HCT116 (cell line): ENCODE data around the gene ACVRL1. TPM values are rescaled to one million over a fixed set of nuclear protein-coding genes. Genes with fewer than 3 reads are reported as not detected.
A peak's percentile ranks its signal among the peaks of the same experiment; 100 is the strongest.

Experiments
- ATAC-seq: fragments of 200-7000 bp; cut with Tn5 transposase; 2 replicates; pipeline ENCODE4 v1.9.1; 2020; ENCODE audit warnings: mild to moderate bottlenecking, moderate library complexity
- BruUV-seq: library from RNA; stranded (reverse); fragments of 400-500 nt; replicated peaks from 2 replicates; lab custom pipeline; 2021; lab: Mats Ljungman, UMichigan
- CTCF ChIA-PET: fragments of 300-600 bp; sonication (Branson Sonifier 250); formaldehyde crosslinking; loops from one replicate; lab custom pipeline; 2021; ENCODE audit warnings: antibody characterized with exemption; lab: Charles Lee
- POLR2A ChIA-PET: fragments of 300-600, 350-600 bp; sonication (Branson Sonifier 250); formaldehyde crosslinking; loops from one replicate; lab custom pipeline; 2021; ENCODE audit warnings: antibody characterized with exemption; lab: Charles Lee
- RAD21 ChIA-PET, 2 experiments: fragments of 300-600 bp; sonication (Branson Sonifier 250); formaldehyde crosslinking; loops; one replicate each; lab custom pipeline; 2023; ENCODE audit warnings: low total read pairs in 2 of 2; ENCODE audit not compliant: uncharacterized antibody in 2 of 2, unreplicated experiment in 2 of 2, low non-redundant PET in 1 of 2; lab: Charles Lee
- DNase-seq: peaks from one replicate; pipeline ENCODE4 v3.0.0-alpha.2; 2010; ENCODE audit warnings: low read depth, low spot score
- H2AFZ ChIP-seq: fragments of 200-600 bp; shearing (Covaris generic), sonication (generic); 2 replicates; pipeline ENCODE4 v1.6.1; 2017; ENCODE audit warnings: low read depth, mixed run types, mixed read lengths, antibody characterized with exemption, low read length; ENCODE audit not compliant: poor library complexity, severe bottlenecking
- H3K27ac ChIP-seq: 2 replicates; pipeline ENCODE4 v1.5.1; 2012; ENCODE audit warnings: low read depth, low read length
- H3K27me3 ChIP-seq: fragments of 200-600 bp; sonication (generic); 2 replicates; pipeline ENCODE4 v1.6.1; 2016; ENCODE audit warnings: mixed run types, low read length, mixed read lengths; ENCODE audit not compliant: insufficient read depth
- H3K36me3 ChIP-seq, 2 experiments: fragments of 200-500 bp in 1 of 2; fragments of 200-600 bp in 1 of 2; sonication (Bioruptor generic) in 1 of 2; sonication (generic) in 1 of 2; 2 replicates each; pipeline versions ENCODE4 v1.5.1 to v1.6.1; 2014 to 2016; ENCODE audit warnings: low read length in 2 of 2, inconsistent platforms in 1 of 2, mixed read lengths in 1 of 2, mixed run types in 1 of 2; ENCODE audit not compliant: insufficient read depth in 2 of 2, control insufficient read depth in 1 of 2
- H3K4me1 ChIP-seq, 2 experiments: fragments of 200-600 bp in 1 of 2; sonication (generic) in 1 of 2; 2 replicates each; pipeline versions ENCODE4 v1.5.1 to v1.6.1; 2012 to 2017; ENCODE audit warnings: low read length in 2 of 2, inconsistent platforms in 1 of 2, mild to moderate bottlenecking in 1 of 2, mixed read lengths in 1 of 2, mixed run types in 1 of 2, moderate library complexity in 1 of 2; ENCODE audit not compliant: insufficient read depth in 2 of 2, control insufficient read depth in 1 of 2
- H3K4me2 ChIP-seq: fragments of 200-600 bp; sonication (generic); 2 replicates; pipeline ENCODE4 v1.6.1; 2017; ENCODE audit warnings: mixed run types, low read length, mixed read lengths
- H3K4me3 ChIP-seq, 2 experiments: fragments of 200-600 bp in 1 of 2; sonication (generic) in 1 of 2; replicated peaks in 1 of 2; 2 replicates each; pipeline ENCODE4 v1.5.1; 2011 to 2016; ENCODE audit warnings: low read length in 2 of 2, control low read depth in 1 of 2, low read depth in 1 of 2, mild to moderate bottlenecking in 1 of 2, mixed read lengths in 1 of 2, mixed run types in 1 of 2
- H3K79me2 ChIP-seq: fragments of 200-600 bp; sonication (generic); 2 replicates; pipeline ENCODE4 v1.6.1; 2017; ENCODE audit warnings: mild to moderate bottlenecking, mixed run types, low read length, moderate library complexity, mixed read lengths; ENCODE audit not compliant: insufficient read depth
- H3K9ac ChIP-seq: fragments of 200-600 bp; sonication (generic); 2 replicates; pipeline ENCODE4 v1.6.1; 2016; ENCODE audit warnings: low read length, mixed read lengths
- H3K9me2 ChIP-seq: fragments of 200-600 bp; sonication (generic), shearing (Covaris generic); 2 replicates; pipeline ENCODE4 v1.6.1; 2017; ENCODE audit warnings: mixed run types, mild to moderate bottlenecking, moderate library complexity; ENCODE audit not compliant: insufficient read depth
- H3K9me3 ChIP-seq, 2 experiments: fragments of 200-500 bp in 1 of 2; fragments of 200-600 bp in 1 of 2; sonication (Bioruptor generic) in 1 of 2; sonication (generic) in 1 of 2; 2 replicates each; pipeline ENCODE4 v1.6.1; 2014 to 2017; ENCODE audit warnings: low read length in 2 of 2, mixed read lengths in 2 of 2, inconsistent platforms in 1 of 2, low read depth in 1 of 2, mild to moderate bottlenecking in 1 of 2, mixed run types in 1 of 2, moderate library complexity in 1 of 2; ENCODE audit not compliant: control insufficient read depth in 1 of 2, insufficient read depth in 1 of 2
- H4K20me1 ChIP-seq: fragments of 200-600 bp; sonication (generic), shearing (Covaris generic); 2 replicates; pipeline ENCODE4 v1.6.1; 2017; ENCODE audit warnings: mixed run types, mild to moderate bottlenecking, moderate library complexity; ENCODE audit not compliant: insufficient read depth
- CBX3 ChIP-seq: IDR thresholded peaks from 2 replicates; pipeline ENCODE4 v1.6.1; 2012; ENCODE audit warnings: low read depth
- CEBPB ChIP-seq: IDR thresholded peaks from 2 replicates; pipeline ENCODE4 v1.6.1; 2012; ENCODE audit warnings: low read depth
- POLR2A ChIP-seq: IDR thresholded peaks from 2 replicates; pipeline ENCODE4 v1.7.0; 2011; ENCODE audit warnings: borderline replicate concordance; ENCODE audit not compliant: insufficient read depth, insufficient read length; ENCODE audit errors: extremely low read depth
- YY1 ChIP-seq: IDR thresholded peaks from 2 replicates; pipeline ENCODE4 v1.6.1; 2011; ENCODE audit warnings: low read length, low read depth, moderate library complexity, mild to moderate bottlenecking; ENCODE audit not compliant: insufficient replicate concordance; ENCODE audit errors: extremely low read depth
- ZBTB33 ChIP-seq: IDR thresholded peaks from 2 replicates; pipeline ENCODE4 v1.6.1; 2011; ENCODE audit warnings: mild to moderate bottlenecking, low read length, moderate library complexity; ENCODE audit not compliant: insufficient replicate concordance; ENCODE audit errors: extremely low read depth
- ZNF274 ChIP-seq: fragments of 200-500 bp; sonication (Bioruptor generic); IDR thresholded peaks from 2 replicates; pipeline ENCODE4 v1.6.1; 2014; ENCODE audit warnings: mild to moderate bottlenecking, low read depth, low read length, inconsistent platforms
- intact Hi-C: fragments of 100-400 bp; cut with micrococcal nuclease; formaldehyde crosslinking; loops from 2 replicates; pipeline ENCODE4 v1.10.0; 2022
- total RNA-seq: library from RNA; stranded (reverse); gene quantifications from one replicate; pipeline ENCODE4 v1.2.1, GENCODE V29; 2021; ENCODE audit not compliant: unreplicated experiment

The ACVRL1 gene
- total RNA-seq, 1 experiment from 2014 or later, result 2.5 TPM

GRCh38 chr12:51953864-51954263, 46.6 kb downstream of the ACVRL1 start:
- H3K36me3 ChIP-seq, result no peaks in the 10 kb centered on the region
- no peaks in the 10 kb centered on the region for H3K9me3 ChIP-seq
- ATAC-seq (no peak), DNase-seq (no peak)
- peaks cover 3% of the 10 kb centered on the region; the same call in 1 of the 2 replicates for H3K27me3 ChIP-seq
- peaks cover 9 to 21% of the 10 kb centered on the region in 2 experiments; a peak in 3 of 4 replicates for H3K4me1 ChIP-seq
- no peaks in the 10 kb centered on the region for H3K9me2 ChIP-seq
- BruUV-seq, result no TSS peak
- POLR2A ChIA-PET, result no interaction called here
- H3K9ac ChIP-seq, result no peak overlapping the region
- peaks cover 66% of the 10 kb centered on the region for H3K79me2 ChIP-seq
- no peak overlapping the region for H3K27ac ChIP-seq
- H2AFZ ChIP-seq, result no peak overlapping the region
- intact Hi-C loops, result no loop called here
- TF ChIP-seq POLR2A, result no peak
- no peak for TF ChIP-seq YY1
- TF ChIP-seq CBX3, result no peak
- no peak for TF ChIP-seq ZNF274
- CTCF ChIA-PET, result no interaction called here
- H4K20me1 ChIP-seq, result no peaks in the 10 kb centered on the region
- H3K4me3 ChIP-seq, result no peak overlapping the region
- RAD21 ChIA-PET, result no interaction called here
- no peak overlapping the region for H3K4me2 ChIP-seq

- TF ChIP-seq YY1 (no peak), CEBPB (peak; percentile 52), ZBTB33 (no peak)
- Histone ChIP-seq H3K9me3 (no peaks in the 10 kb centered on the region), H2AFZ (no peak overlapping the region), H3K36me3 (no peaks in the 10 kb centered on the region), H3K79me2 (peaks cover 74% of the 10 kb centered on the region), H3K4me3 (no peak overlapping the region), H3K4me2 (no peak overlapping the region), H3K9me2 (no peaks in the 10 kb centered on the region), H4K20me1 (no peaks in the 10 kb centered on the region), H3K27ac (no peak overlapping the region), H3K4me1 (peaks cover 9 to 21% of the 10 kb centered on the region in 2 experiments; a peak in 3 of 4 replicates), H3K27me3 (peaks cover 3% of the 10 kb centered on the region; the same call in 1 of the 2 replicates), H3K9ac (no peak overlapping the region)
- intact Hi-C loops, result no loop called here
- DNase-seq, result no peak
- ATAC-seq, result no peak
- ChIA-PET POLR2A (no interaction called here), CTCF (no interaction called here), RAD21 (no interaction called here)
- no TSS peak for BruUV-seq
Observed at GRCh38 chr12:51954561-51955361, 47.5 kb downstream of the ACVRL1 start.
